Activated naive CD4-positive, alpha-beta T cell treated with anti-CD3 and anti-CD28 coated beads for 36 hours (primary cell): ENCODE data around the gene HYI. TPM values are rescaled to one million over a fixed set of nuclear protein-coding genes. Genes with fewer than 3 reads are reported as not detected.

ENCODE experiments used
- CTCF ChIA-PET: fragments of 350-600 bp; sonication (Branson Sonifier 250); formaldehyde crosslinking; loops from one replicate; lab custom pipeline; 2021; ENCODE audit warnings: antibody characterized with exemption; lab: Charles Lee
- DNase-seq: peaks from one replicate; pipeline ENCODE4 v3.0.0-alpha.2; 2020
- H3K27ac Mint-ChIP-seq: one replicate; pipeline ENCODE4 v1.8.0; 2021; ENCODE audit warnings: mild to moderate bottlenecking, mixed read lengths
- H3K27me3 Mint-ChIP-seq: one replicate; pipeline ENCODE4 v1.8.0; 2021; ENCODE audit warnings: low read depth, mixed read lengths
- H3K36me3 Mint-ChIP-seq: one replicate; pipeline ENCODE4 v1.8.0; 2021; ENCODE audit warnings: low read depth, mixed read lengths
- H3K4me1 Mint-ChIP-seq: one replicate; pipeline ENCODE4 v1.8.0; 2021; ENCODE audit warnings: low read depth, mixed read lengths
- H3K4me3 Mint-ChIP-seq: one replicate; pipeline ENCODE4 v1.8.0; 2021; ENCODE audit warnings: mild to moderate bottlenecking, moderate library complexity, mixed read lengths
- H3K9me3 Mint-ChIP-seq: one replicate; pipeline ENCODE4 v1.8.0; 2021; ENCODE audit warnings: mixed read lengths
- intact Hi-C: fragments of 100-400 bp; cut with micrococcal nuclease; formaldehyde crosslinking; loops from one replicate; pipeline ENCODE4 v1.15.1; 2023
- total RNA-seq, 2 experiments: library from RNA; stranded (reverse); gene quantifications; one replicate each; pipeline ENCODE4 v1.2.3, GENCODE V29; 2021

HYI gene
- total RNA-seq, 2 experiments from 2014 or later, result 9.1 to 9.2 TPM

- no peaks in the 10 kb centered on the region for H3K27me3 Mint-ChIP-seq
- no peaks in the 10 kb centered on the region for H3K4me1 Mint-ChIP-seq
- no peak overlapping the region for H3K4me3 Mint-ChIP-seq
- DNase-seq, result no peak
- intact Hi-C loops, result no loop called here
- peaks cover 11% of the 10 kb centered on the region for H3K36me3 Mint-ChIP-seq
- no peak overlapping the region for H3K27ac Mint-ChIP-seq
- H3K9me3 Mint-ChIP-seq, result no peaks in the 10 kb centered on the region
- CTCF ChIA-PET, result interaction anchor here (2.2 kb wide), 1 partner anchor 13 kb away, joined by 9 read pairs; no protein-coding TSS in a partner anchor
Observed at GRCh38 chr1:43427941-43428340, 25.8 kb downstream of the HYI start.

- no peak overlapping the region for H3K4me3 Mint-ChIP-seq
- no peaks in the 10 kb centered on the region for H3K9me3 Mint-ChIP-seq
- H3K36me3 Mint-ChIP-seq, result peaks cover 14% of the 10 kb centered on the region
- no peaks in the 10 kb centered on the region for H3K4me1 Mint-ChIP-seq
- no peaks in the 10 kb centered on the region for H3K27me3 Mint-ChIP-seq
- DNase-seq, result no peak
- H3K27ac Mint-ChIP-seq, result no peak overlapping the region
- intact Hi-C loops, result no loop called here
- CTCF ChIA-PET, result no interaction called here
Observed at GRCh38 chr1:43427524-43427923, 26.2 kb downstream of the HYI start.

DNA sequence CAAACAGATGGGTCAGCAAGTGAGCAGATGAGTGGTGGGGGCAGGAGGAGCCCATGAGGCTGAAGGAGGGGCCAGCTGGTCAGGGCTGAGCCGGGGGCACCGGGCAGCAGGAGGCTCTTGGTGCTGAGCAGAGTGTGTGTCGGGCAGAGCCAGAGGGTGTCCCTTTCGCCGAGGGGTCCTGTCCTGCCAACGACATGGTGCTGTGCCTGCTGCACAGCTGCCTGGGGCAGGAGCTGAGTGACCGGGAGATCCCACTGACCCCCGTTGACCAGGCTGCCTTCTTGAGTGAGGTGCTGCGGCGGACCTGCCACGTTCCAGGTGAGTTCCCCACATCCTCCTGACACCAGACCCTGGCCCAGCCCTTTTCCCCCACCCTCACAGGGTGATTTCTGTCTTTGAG, 27.5 kb downstream of the HYI start:
- intact Hi-C loops, result no loop called here
- DNase-seq, result no peak
- no peaks in the 10 kb centered on the region for H3K4me1 Mint-ChIP-seq
- H3K27ac Mint-ChIP-seq, result no peak overlapping the region
- H3K36me3 Mint-ChIP-seq, result peaks cover 12% of the 10 kb centered on the region
- CTCF ChIA-PET, result no interaction called here
- no peak overlapping the region for H3K4me3 Mint-ChIP-seq
- no peaks in the 10 kb centered on the region for H3K9me3 Mint-ChIP-seq
- no peaks in the 10 kb centered on the region for H3K27me3 Mint-ChIP-seq

- intact Hi-C loops, result no loop called here
- Mint-ChIP-seq H3K4me1 (no peaks in the 10 kb centered on the region), H3K9me3 (no peaks in the 10 kb centered on the region), H3K27ac (no peak overlapping the region), H3K36me3 (peaks cover 10% of the 10 kb centered on the region), H3K27me3 (no peaks in the 10 kb centered on the region), H3K4me3 (no peak overlapping the region)
- DNase-seq, result no peak
- CTCF ChIA-PET, result no interaction called here
Observed at GRCh38 chr1:43425045-43425444, 28.7 kb downstream of the HYI start.

DNA sequence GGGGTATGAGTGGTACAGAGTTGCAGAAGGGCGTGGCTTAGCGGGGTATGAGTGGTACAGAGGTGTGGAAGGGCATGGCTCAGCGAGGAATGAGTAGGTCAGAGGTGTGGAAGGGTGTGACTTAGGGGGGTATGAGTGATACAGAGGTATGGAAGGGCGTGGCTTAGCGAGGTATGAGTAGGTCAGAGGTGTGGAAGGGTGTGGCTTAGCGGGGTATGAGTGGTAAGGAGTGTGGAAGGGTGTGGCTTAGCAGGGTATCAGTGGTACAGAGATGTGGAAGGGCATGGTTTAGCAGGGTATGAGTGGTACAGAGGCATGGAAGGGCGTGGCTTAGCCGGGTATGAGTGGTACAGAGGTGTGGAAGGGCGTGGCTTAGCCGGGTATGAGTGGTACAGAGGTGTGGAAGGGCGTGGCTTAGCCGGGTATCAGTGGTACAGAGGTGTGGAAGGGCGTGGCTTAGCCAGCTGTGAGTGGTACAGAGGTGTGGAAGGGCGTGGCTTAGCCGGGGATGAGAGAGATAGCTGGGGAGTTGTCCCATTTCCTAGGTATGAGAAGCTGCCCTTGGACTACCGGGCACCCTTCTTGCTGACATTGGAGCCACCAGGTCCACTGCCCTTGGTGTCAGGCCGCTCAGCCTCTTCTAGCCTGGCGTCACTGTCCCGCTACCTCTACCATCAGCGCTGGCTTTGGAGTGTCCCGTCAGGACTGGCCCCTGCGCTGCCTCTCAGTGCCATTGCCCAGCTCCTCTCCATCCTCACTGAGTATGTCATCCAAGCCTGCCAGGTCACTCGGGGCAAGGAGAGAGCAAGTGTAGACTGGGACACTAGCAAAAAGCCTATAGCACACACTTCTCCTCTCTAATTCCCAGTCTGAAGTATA, 29.8 kb downstream of the HYI start:
- Mint-ChIP-seq H3K36me3 (peaks cover 11% of the 10 kb centered on the region), H3K4me3 (no peak overlapping the region), H3K9me3 (no peaks in the 10 kb centered on the region), H3K27me3 (no peaks in the 10 kb centered on the region), H3K4me1 (no peaks in the 10 kb centered on the region), H3K27ac (no peak overlapping the region)
- CTCF ChIA-PET, result no interaction called here
- intact Hi-C loops, result no loop called here
- no peak for DNase-seq

- DNase-seq, result no peak
- CTCF ChIA-PET, result no interaction called here
- intact Hi-C loops, result no loop called here
- H3K36me3 Mint-ChIP-seq, result peaks cover 11% of the 10 kb centered on the region
- H3K27ac Mint-ChIP-seq, result no peak overlapping the region
- H3K9me3 Mint-ChIP-seq, result no peaks in the 10 kb centered on the region
- no peaks in the 10 kb centered on the region for H3K4me1 Mint-ChIP-seq
- H3K4me3 Mint-ChIP-seq, result no peak overlapping the region
- no peaks in the 10 kb centered on the region for H3K27me3 Mint-ChIP-seq
Observed at GRCh38 chr1:43422995-43423671, 30.6 kb downstream of the HYI start.

DNA sequence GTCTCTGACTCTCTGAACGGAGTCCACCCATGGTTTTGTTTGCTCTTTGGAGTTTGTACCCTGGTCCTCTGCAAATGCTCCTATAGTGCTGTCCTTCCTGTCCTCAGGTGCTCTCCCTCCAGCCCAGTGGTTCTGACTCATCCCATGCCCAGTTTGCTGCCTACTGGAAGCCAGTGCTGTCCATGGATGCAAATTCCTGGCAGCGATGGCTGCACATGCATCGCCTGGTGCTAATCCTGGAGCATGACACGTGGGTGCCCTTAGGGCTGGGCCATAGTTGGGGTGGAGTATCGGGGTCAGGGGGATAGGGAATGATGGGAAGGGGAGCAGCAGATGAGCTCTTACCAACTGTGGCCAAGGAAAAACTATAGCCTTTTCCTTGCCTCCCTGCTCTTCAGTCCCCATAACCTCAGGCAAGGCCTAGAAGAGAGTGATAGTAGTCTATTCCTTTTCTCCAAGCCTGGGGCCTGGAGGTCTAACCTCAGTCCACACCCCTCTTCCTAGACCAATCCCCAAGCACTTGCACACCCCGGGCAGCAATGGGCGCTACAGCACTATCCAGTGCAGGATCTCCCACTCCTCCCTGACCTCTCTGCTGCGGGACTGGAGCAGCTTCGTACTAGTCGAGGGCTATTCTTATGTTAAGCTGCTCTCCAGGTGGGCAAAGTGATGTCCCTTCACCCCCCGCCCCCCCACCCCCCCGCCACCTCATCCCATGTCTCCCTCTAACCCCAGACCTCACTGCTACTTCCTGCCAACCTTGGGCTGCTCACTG, 31.6 kb downstream of the HYI start:
- CTCF ChIA-PET, result no interaction called here
- Mint-ChIP-seq H3K4me3 (no peak overlapping the region), H3K27ac (no peak overlapping the region), H3K36me3 (peaks cover 11% of the 10 kb centered on the region), H3K4me1 (no peaks in the 10 kb centered on the region), H3K27me3 (no peaks in the 10 kb centered on the region), H3K9me3 (no peaks in the 10 kb centered on the region)
- DNase-seq, result no peak
- intact Hi-C loops, result no loop called here

DNA sequence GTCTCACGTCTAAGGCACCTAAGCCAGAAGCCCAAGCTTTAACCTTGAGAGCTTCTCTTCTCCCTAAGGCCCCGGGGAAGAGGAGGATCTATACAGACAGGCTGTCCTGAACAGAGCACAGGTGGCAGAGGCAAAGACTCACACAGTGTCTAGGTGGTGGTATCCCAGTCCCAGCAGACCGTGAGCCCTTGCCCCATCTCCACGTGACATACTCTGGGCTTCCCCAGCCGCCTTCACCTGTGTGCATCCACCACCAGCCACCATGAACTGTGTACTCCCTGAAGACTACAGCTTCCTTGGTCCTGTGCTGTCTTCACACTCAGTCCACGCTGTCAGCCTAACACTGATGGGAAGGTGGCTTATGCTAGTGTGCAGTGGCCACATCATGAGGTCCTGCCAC, 32.3 kb downstream of the HYI start:
- CTCF ChIA-PET, result interaction anchor here (0.6 kb wide), 1 partner anchor 832 kb away, joined by 5 read pairs; no protein-coding TSS in a partner anchor
- Mint-ChIP-seq H3K4me1 (no peaks in the 10 kb centered on the region), H3K9me3 (no peaks in the 10 kb centered on the region), H3K36me3 (peaks cover 4% of the 10 kb centered on the region), H3K27me3 (no peaks in the 10 kb centered on the region), H3K27ac (no peak overlapping the region), H3K4me3 (no peak overlapping the region)
- DNase-seq, result no peak
- intact Hi-C loops, result no loop called here

GRCh38 chr1:43420874-43421273, 32.9 kb downstream of the HYI start:
- no peak overlapping the region for H3K4me3 Mint-ChIP-seq
- peaks cover 4% of the 10 kb centered on the region for H3K36me3 Mint-ChIP-seq
- intact Hi-C loops, result no loop called here
- CTCF ChIA-PET, result interaction anchor here (0.6 kb wide), 1 partner anchor 833 kb away, joined by 5 read pairs; no protein-coding TSS in a partner anchor
- H3K4me1 Mint-ChIP-seq, result no peaks in the 10 kb centered on the region
- no peak for DNase-seq
- H3K27ac Mint-ChIP-seq, result no peak overlapping the region
- H3K9me3 Mint-ChIP-seq, result no peaks in the 10 kb centered on the region
- H3K27me3 Mint-ChIP-seq, result no peaks in the 10 kb centered on the region

DNA sequence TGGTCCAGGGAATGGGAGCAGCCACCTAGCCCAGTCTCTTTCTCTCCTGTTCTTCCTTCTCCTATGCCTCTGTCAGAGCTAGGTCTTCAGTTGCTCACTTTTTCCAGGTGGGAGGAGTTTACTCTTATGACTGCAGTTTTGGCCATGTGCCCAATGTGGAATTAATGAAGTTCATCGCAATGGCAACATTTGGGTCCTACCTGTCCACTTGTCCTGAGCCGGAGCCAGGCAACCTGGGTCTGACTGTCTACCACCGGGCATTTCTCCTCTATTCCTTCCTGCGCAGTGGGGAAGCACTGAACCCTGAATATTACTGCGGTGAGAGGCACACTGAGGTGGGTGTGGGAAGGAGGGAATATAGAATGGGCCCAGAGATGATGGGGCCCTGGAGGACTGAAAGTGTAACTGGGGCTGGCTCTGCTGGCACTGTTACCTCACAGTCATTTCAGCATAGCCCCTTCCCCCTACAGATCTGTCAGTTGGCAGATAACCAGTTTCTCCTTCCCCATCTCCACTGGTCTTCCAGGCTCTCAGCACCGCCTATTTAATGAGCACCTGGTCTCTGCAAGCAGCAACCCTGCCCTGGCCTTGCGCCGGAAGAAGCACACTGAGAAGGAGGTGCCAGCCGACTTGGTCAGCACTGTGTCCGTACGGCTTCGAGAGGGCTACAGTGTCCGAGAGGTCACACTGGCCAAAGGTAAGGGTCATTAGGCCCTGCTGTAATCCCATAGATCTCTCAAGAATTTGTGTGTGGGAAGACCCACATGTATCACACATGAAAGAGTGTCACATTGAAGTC, 33.9 kb downstream of the HYI start:
- Mint-ChIP-seq H3K4me1 (no peaks in the 10 kb centered on the region), H3K27me3 (no peaks in the 10 kb centered on the region), H3K9me3 (no peaks in the 10 kb centered on the region), H3K27ac (peak overlapping the region; percentile 14), H3K4me3 (no peak overlapping the region), H3K36me3 (peaks cover 4% of the 10 kb centered on the region)
- intact Hi-C loops, result loop anchor here (10.0 kb wide), 1 partner anchor 345 kb away; no protein-coding TSS in a partner anchor
- CTCF ChIA-PET, result no interaction called here
- peak; percentile 1 for DNase-seq

DNA sequence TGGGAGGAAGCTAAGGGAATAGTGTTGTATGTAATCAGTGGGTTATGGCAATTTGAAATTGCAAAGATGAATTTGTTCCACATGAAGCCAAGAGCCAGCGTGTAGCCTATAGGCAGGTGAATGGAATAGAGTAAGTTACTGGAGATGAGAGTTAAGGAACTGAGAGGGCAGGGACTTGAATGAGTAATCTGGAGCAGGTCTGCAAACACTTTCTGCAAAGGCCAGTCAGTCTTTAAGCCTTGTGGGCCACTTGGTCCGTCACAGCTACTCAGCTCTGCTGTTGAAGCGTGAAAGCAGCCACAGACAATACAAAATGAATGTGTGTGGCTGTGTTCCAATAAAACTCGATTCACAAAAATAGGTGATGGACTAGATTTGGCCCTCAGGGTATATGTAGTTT, 34.9 kb downstream of the HYI start:
- no peaks in the 10 kb centered on the region for H3K4me1 Mint-ChIP-seq
- H3K4me3 Mint-ChIP-seq, result no peak overlapping the region
- peak; percentile 1 for DNase-seq
- CTCF ChIA-PET, result no interaction called here
- H3K9me3 Mint-ChIP-seq, result no peaks in the 10 kb centered on the region
- H3K36me3 Mint-ChIP-seq, result peaks cover 6% of the 10 kb centered on the region
- intact Hi-C loops, result loop anchor here (10.0 kb wide), 1 partner anchor 344 kb away; no protein-coding TSS in a partner anchor
- no peak overlapping the region for H3K27ac Mint-ChIP-seq
- H3K27me3 Mint-ChIP-seq, result no peaks in the 10 kb centered on the region
